Gastrocnemius medialis (tissue), 4 donors: ENCODE data around the gene SRY. TPM values are rescaled to one million over a fixed set of nuclear protein-coding genes. Genes with fewer than 3 reads are reported as not detected.

Source experiments
- total RNA-seq, 4 donors: library from RNA; depleted of rRNA; stranded (reverse); fragments of >200 nt; gene quantifications; one replicate each; pipeline versions ENCODE4 v1.1.0 to v1.2.3, GENCODE V29; 2016

The SRY gene
- total RNA-seq, 4 donors from 2014 or later: not detected

Other genes with a start within 250 kb of the SRY start
- gene RPS4Y1, start 53.9 kb upstream of the SRY start, total RNA-seq: 100 to 1,000 TPM in 2 of 4 donors, not detected in 2; 159 to 174 TPM
- gene ZFY, start 147.7 kb upstream of the SRY start, total RNA-seq: 10 to 100 TPM in 2 of 4 donors, not detected in 2; 12.7 to 13.7 TPM